Natural killer cell (primary cell): Measurements from ENCODE around the gene NEIL1. TPM values are rescaled to one million over a fixed set of nuclear protein-coding genes. Genes with fewer than 3 reads are reported as not detected.

ENCODE experiments used
- ATAC-seq, 3 donors: fragments of 150-1000 bp in 2 of 3; fragments of 200-7000 bp in 1 of 3; cut with Tn5 transposase; 1 replicate in 1 of 3; 2 replicates in 2 of 3; pipeline ENCODE4 v1.10.0; 2021; ENCODE audit warnings: mild to moderate bottlenecking in 2 of 3, moderate library complexity in 2 of 3
- DNase-seq, 2 donors: peaks; one replicate each; pipeline versions ENCODE4 v3.0.0 to v3.0.0-alpha.2; 2013 to 2021; ENCODE audit warnings: mixed read lengths in 1 of 2
- H3K27ac ChIP-seq: one replicate; pipeline ENCODE4 v1.5.1; 2013; ENCODE audit warnings: mild to moderate bottlenecking, low read length
- H3K27me3 ChIP-seq: one replicate; pipeline ENCODE4 v1.6.1; 2013; ENCODE audit warnings: low read length; ENCODE audit not compliant: control insufficient read depth, insufficient read depth
- H3K36me3 ChIP-seq: one replicate; pipeline ENCODE4 v1.6.1; 2013; ENCODE audit warnings: low read length; ENCODE audit not compliant: control insufficient read depth, insufficient read depth
- H3K4me1 ChIP-seq: one replicate; pipeline ENCODE4 v1.6.1; 2013; ENCODE audit warnings: low read length; ENCODE audit not compliant: control insufficient read depth, insufficient read depth
- H3K4me3 ChIP-seq: one replicate; pipeline ENCODE4 v1.5.1; 2013; ENCODE audit warnings: low read length
- H3K9me3 ChIP-seq: one replicate; pipeline ENCODE4 v1.6.1; 2013; ENCODE audit warnings: low read length; ENCODE audit not compliant: control insufficient read depth, insufficient read depth
- H3K27ac Mint-ChIP-seq, 2 donors: one replicate each; pipeline ENCODE4 v1.8.0; 2022; ENCODE audit warnings: mild to moderate bottlenecking in 2 of 2, mixed read lengths in 2 of 2, moderate library complexity in 1 of 2
- H3K27me3 Mint-ChIP-seq, 2 donors: one replicate each; pipeline ENCODE4 v1.8.0; 2022; ENCODE audit warnings: low read depth in 2 of 2, mixed read lengths in 2 of 2
- H3K36me3 Mint-ChIP-seq: one replicate; pipeline ENCODE4 v1.8.0; 2022; ENCODE audit warnings: mixed read lengths
- H3K4me1 Mint-ChIP-seq, 2 donors: one replicate each; pipeline ENCODE4 v1.8.0; 2022; ENCODE audit warnings: mixed read lengths in 2 of 2
- H3K4me3 Mint-ChIP-seq: one replicate; pipeline ENCODE4 v1.8.0; 2022; ENCODE audit warnings: mild to moderate bottlenecking, moderate library complexity, mixed read lengths
- H3K9me3 Mint-ChIP-seq, 2 donors: one replicate each; pipeline ENCODE4 v1.8.0; 2022; ENCODE audit warnings: mixed read lengths in 2 of 2
- WGBS: methylation state at CpG from one replicate; pipeline ENCODE4 v1.1.7; 2013; ENCODE audit warnings: missing lambda C conversion rate; ENCODE audit not compliant: insufficient coverage; 5-methylcytosine and 5-hydroxymethylcytosine counted together
- intact Hi-C: fragments of 100-400 bp; cut with micrococcal nuclease; formaldehyde crosslinking; loops from one replicate; pipeline ENCODE4 v1.14.2; 2022
- total RNA-seq, 4 donors: library from RNA; stranded (reverse); fragments of 120-200 nt in 1 of 4; gene quantifications; one replicate each; pipeline versions ENCODE4 v1.2.3 to v1.2.4, GENCODE V29; 2013 to 2022
- TF ChIP-seq, protein P1 (sequence below): fragments of 200-600 bp; IDR thresholded peaks from one replicate; pipeline ENCODE4 v1.8.0; 2022; ENCODE audit warnings: antibody characterized with exemption

The NEIL1 gene
- total RNA-seq, 3 donors from 2014 or later (not counting 1 experiment from before 2014, with no cell fraction given): 97.1 to 324 (median 112) TPM

GRCh38 chr15:75357976-75358673 lies 11.3 kb downstream of the NEIL1 start:
- WGBS: 90% methylated on average over 17 of the region's 17 CpGs
- DNase-seq (no peak), ATAC-seq (no peak)
- Mint-ChIP-seq H3K4me1 (peaks cover 0 to 9% of the 10 kb centered on the region in 2 donors), H3K36me3 (no peaks in the 10 kb centered on the region), H3K27me3 (no peaks in the 10 kb centered on the region), H3K4me3 (no peak overlapping the region), H3K9me3 (no peaks in the 10 kb centered on the region), H3K27ac (no peak overlapping the region)
- H3K27me3 ChIP-seq: no peaks in the 10 kb centered on the region
- TF ChIP-seq, protein P1, sequence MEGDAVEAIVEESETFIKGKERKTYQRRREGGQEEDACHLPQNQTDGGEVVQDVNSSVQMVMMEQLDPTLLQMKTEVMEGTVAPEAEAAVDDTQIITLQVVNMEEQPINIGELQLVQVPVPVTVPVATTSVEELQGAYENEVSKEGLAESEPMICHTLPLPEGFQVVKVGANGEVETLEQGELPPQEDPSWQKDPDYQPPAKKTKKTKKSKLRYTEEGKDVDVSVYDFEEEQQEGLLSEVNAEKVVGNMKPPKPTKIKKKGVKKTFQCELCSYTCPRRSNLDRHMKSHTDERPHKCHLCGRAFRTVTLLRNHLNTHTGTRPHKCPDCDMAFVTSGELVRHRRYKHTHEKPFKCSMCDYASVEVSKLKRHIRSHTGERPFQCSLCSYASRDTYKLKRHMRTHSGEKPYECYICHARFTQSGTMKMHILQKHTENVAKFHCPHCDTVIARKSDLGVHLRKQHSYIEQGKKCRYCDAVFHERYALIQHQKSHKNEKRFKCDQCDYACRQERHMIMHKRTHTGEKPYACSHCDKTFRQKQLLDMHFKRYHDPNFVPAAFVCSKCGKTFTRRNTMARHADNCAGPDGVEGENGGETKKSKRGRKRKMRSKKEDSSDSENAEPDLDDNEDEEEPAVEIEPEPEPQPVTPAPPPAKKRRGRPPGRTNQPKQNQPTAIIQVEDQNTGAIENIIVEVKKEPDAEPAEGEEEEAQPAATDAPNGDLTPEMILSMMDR: no peak
- no peaks in the 10 kb centered on the region for H3K9me3 ChIP-seq
- H3K27ac ChIP-seq: no peak overlapping the region
- no peak overlapping the region for H3K4me3 ChIP-seq
- H3K36me3 ChIP-seq: peaks cover 52% of the 10 kb centered on the region
- no peaks in the 10 kb centered on the region for H3K4me1 ChIP-seq
- intact Hi-C loops: no loop called here

- no peaks in the 10 kb centered on the region for H3K36me3 Mint-ChIP-seq
- no peaks in the 10 kb centered on the region for H3K27me3 ChIP-seq
- peaks cover 0 to 6% of the 10 kb centered on the region in 2 donors for H3K4me1 Mint-ChIP-seq
- H3K4me3 ChIP-seq: no peak overlapping the region
- H3K27ac Mint-ChIP-seq: no peak overlapping the region
- no peaks in the 10 kb centered on the region for H3K27me3 Mint-ChIP-seq
- TF ChIP-seq, protein P1: no peak
- H3K9me3 Mint-ChIP-seq: no peaks in the 10 kb centered on the region
- no peaks in the 10 kb centered on the region for H3K4me1 ChIP-seq
- over 99% methylated on average over 8 of the region's 10 CpGs for WGBS
- DNase-seq: no peak
- H3K9me3 ChIP-seq: no peaks in the 10 kb centered on the region
- intact Hi-C loops: no loop called here
- H3K27ac ChIP-seq: no peak overlapping the region
- ATAC-seq: no peak
- no peak overlapping the region for H3K4me3 Mint-ChIP-seq
- H3K36me3 ChIP-seq: peaks cover 57% of the 10 kb centered on the region
These were observed 12.1 kb downstream of the NEIL1 start for GRCh38 chr15:75358771-75359536.

GRCh38 chr15:75359537-75360250 lies 12.9 kb downstream of the NEIL1 start:
- intact Hi-C loops: loop anchor here (10.0 kb wide), 1 partner anchor 285 kb away; the partner anchor contains the start of genes IMP3 and SNX33
- Mint-ChIP-seq H3K9me3 (no peaks in the 10 kb centered on the region), H3K36me3 (no peaks in the 10 kb centered on the region), H3K27ac (no peak overlapping the region), H3K4me1 (peaks cover 0 to 6% of the 10 kb centered on the region in 2 donors), H3K27me3 (no peaks in the 10 kb centered on the region), H3K4me3 (no peak overlapping the region)
- H3K27me3 ChIP-seq: no peaks in the 10 kb centered on the region
- ATAC-seq (no peak), DNase-seq (no peak)
- TF ChIP-seq, protein P1: no peak
- no peaks in the 10 kb centered on the region for H3K4me1 ChIP-seq
- H3K36me3 ChIP-seq: peaks cover 61% of the 10 kb centered on the region
- no peaks in the 10 kb centered on the region for H3K9me3 ChIP-seq
- no peak overlapping the region for H3K27ac ChIP-seq
- H3K4me3 ChIP-seq: no peak overlapping the region
- 96% methylated on average over 15 of the region's 15 CpGs for WGBS
